NT2/D1 (cell line): ENCODE results near the gene PHRF1.

Experiments
- SUZ12 ChIP-seq: IDR thresholded peaks from 2 replicates; pipeline ENCODE4 v1.6.1; 2011; ENCODE audit not compliant: insufficient read length, insufficient read depth; ENCODE audit errors: extremely low read depth
- YY1 ChIP-seq: IDR thresholded peaks from 2 replicates; pipeline ENCODE4 v1.6.1; 2011; ENCODE audit not compliant: insufficient read length, insufficient read depth
- ZNF274 ChIP-seq: IDR thresholded peaks from 2 replicates; pipeline ENCODE4 v1.6.1; 2011; ENCODE audit warnings: mild to moderate bottlenecking, low read depth, low read length

DNA sequence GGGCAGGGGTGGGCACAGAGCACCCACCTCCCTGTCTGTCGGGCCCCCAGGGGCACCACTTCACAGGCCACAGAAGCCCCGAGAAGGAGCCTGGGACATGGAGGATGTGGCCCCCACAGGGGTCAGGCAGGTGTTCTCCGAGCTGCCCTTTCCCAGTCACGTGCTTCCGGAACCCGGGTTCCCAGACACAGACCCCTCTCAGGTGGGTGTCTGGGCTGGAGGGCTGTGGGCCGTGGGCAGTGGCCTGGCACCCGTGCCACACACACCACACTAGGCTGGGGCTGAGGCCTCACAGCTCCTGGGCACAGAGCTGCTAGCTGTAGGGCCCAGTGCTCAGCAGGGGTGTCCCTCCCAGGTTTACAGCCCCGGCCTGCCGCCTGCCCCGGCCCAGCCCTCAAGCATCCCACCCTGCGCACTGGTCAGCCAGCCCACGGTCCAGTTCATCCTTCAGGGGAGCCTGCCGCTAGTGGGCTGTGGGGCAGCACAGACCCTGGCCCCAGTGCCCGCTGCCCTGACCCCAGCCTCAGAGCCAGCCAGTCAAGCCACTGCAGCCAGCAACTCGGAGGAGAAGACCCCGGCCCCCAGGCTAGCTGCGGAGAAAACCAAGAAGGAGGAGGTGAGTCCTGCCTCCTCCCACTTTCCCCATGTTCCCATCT, 34.0 kb downstream of the PHRF1 start:
- no peak for TF ChIP-seq ZNF274
- no peak for TF ChIP-seq YY1
- TF ChIP-seq SUZ12: no peak
